NCI-H187 treated with DMSO at 0.1 percent for 48 hours (cell line): ENCODE measurements around the gene MYBPC1.
"Not testable (repeated sequence)": the region's sequence is repeated elsewhere in the genome, so short reads cannot be mapped to it uniquely, and the experiment has no call there.

ENCODE experiments used
- DNase-seq: peaks from one replicate; lab custom pipeline; 2025; lab: John Stamatoyannopoulos, UW

Gene MYBPC1

DNA sequence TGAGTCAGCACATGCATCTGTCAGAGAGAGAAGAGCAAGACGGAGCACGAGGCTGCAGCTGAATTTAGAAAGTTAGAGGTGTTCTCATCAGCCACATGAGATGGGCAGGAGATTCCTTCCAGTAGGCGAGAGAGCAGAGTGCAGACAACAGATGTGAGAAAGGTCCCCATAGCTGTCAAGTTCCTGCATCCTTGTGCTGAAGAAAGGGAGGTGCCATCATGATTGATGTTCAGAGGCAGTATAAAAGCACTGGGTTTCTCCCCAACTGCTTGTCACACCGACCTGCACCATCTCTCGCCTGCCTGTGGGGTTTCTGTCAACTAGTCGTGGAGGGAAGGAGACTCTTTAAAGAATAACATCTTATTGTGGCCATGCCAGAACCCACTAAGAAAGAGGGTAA is at the start of gene MYBPC1:
Gene MYBPC1, plus strand, starts transcription at position 272 of the 400 bp plus-strand sequence. Its CDS starts 100 bp downstream, at position 372.
- DNase-seq: no peak

GRCh38 chr12:101551362-101552114 is 43.2 kb upstream of the MYBPC1 start:
- DNase-seq: no peak

GRCh38 chr12:101552277-101552676 is 42.5 kb upstream of the MYBPC1 start:
- DNase-seq: no peak

GRCh38 chr12:101557094-101557493 is 37.7 kb upstream of the MYBPC1 start:
- DNase-seq: no peak

GRCh38 chr12:101558726-101559125 is 36.0 kb upstream of the MYBPC1 start:
- not testable (repeated sequence) for DNase-seq

DNA sequence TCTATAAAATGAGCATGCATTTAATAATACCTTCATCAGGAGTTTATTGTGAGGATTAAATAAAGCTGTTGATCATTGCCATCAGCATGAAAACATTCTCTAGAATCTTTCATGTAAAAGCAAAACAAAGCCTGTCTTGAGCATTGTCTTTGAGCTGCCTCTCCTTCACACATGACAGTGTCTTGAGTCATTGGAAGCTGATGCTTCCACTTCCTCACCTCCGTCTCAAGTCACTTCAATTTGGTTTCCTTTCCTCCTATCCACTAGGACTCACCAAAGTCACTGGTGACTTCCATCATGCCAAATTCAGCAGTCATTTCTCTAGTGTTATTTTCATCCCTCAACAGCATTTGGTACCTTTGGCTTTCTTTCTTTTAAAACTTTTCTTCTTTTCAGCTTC is 31.6 kb upstream of the MYBPC1 start:
- no peak for DNase-seq

- DNase-seq: no peak
Measured at GRCh38 chr12:101564912-101565311, 29.9 kb upstream of the MYBPC1 start.

DNA sequence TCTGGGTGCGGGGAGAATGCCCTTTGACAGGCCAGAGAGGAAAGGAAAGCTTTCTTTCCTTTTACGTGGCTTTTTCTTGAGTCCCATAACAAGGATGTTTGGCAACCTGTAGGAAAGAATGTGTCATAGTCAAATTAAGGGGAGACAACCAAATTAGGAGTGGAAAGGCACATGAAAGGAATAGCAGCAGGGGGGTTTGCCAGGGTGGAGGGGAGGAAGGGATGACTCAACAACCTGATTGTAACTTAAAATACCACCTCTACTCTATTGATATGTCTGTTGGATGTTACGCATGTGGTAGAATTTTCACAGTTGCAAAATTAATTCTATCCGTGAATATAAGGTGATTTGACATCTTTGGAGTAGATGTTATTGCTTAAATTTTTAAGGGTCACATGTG is 28.5 kb upstream of the MYBPC1 start:
- DNase-seq: no peak

GRCh38 chr12:101567918-101568317 is 26.9 kb upstream of the MYBPC1 start:
- DNase-seq: peak; percentile 97

GRCh38 chr12:101570047-101570446 is 24.7 kb upstream of the MYBPC1 start:
- peak; percentile 26 for DNase-seq

GRCh38 chr12:101571105-101571504 is 23.7 kb upstream of the MYBPC1 start:
- no peak for DNase-seq

DNA sequence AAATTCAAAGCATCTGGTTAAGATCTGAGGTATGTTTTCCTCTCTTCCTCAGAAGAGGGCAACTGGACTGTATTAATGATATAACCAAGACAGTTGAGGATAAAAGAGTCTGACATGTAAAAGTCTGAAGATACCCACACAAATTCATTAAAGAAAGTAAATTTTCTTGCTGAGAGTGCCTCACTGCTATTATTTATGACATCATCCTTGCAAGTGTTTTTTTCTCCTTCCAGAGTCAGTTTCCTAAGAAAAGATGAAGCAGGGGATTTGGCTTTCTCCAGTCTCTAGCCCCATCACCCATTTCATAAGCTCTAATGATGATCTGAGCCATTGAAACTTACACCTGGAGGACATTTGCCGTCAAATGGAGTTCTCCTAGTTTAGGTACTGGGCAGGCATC is 21.0 kb upstream of the MYBPC1 start:
- DNase-seq: no peak

- no peak for DNase-seq
Measured at GRCh38 chr12:101578417-101578816, 16.4 kb upstream of the MYBPC1 start.

- no peak for DNase-seq
Measured at GRCh38 chr12:101581190-101581589, 13.6 kb upstream of the MYBPC1 start.

GRCh38 chr12:101582937-101583336 is 11.8 kb upstream of the MYBPC1 start:
- DNase-seq: no peak

GRCh38 chr12:101590383-101590782 is 4.4 kb upstream of the MYBPC1 start:
- DNase-seq: no peak

- no peak for DNase-seq
Measured at GRCh38 chr12:101591781-101592180, 3.0 kb upstream of the MYBPC1 start.

- DNase-seq: no peak
Measured at GRCh38 chr12:101592448-101592847, 2.3 kb upstream of the MYBPC1 start.

DNA sequence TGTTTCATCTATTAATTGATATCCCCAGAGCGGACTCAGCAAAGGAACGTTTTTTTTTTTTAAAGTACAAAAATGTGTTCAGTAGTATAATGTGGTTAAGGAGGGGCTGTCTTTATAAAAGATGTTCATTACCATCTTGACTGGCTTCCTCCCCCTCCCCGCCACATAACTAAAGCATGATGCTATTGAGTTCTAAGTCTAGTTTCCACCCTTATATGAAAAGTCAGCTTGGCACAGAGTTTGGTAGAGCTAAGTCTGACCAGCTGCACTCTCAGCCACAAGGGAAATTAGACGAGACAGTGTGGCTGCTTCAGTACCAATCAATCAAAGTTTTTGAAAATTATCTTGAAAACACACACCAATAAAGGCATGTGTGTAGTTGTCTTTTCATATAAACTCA is 1.9 kb upstream of the MYBPC1 start:
- no peak for DNase-seq

- DNase-seq: no peak
Measured at GRCh38 chr12:101596172-101596571, 1.4 kb downstream of the MYBPC1 start.

DNA sequence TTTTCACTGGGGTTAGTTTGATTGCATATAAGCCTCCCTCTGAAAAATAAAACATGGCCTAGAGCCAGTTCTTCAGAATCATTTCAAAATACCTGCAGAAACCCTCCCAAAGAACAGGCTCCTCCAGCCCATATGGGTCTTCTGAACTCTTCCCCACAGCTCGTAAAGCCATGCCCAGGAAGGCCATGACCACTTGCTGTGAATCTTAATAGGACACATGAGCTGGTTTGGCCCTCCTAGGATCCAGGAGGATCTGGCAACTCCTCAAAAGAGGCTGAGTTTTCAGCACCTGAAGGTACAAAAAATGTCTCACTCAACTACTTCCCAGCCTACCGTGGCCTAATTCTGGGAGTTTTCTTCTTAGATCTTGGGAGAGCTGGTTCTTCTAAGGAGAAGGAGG is 2.4 kb downstream of the MYBPC1 start:
- no peak for DNase-seq

DNA sequence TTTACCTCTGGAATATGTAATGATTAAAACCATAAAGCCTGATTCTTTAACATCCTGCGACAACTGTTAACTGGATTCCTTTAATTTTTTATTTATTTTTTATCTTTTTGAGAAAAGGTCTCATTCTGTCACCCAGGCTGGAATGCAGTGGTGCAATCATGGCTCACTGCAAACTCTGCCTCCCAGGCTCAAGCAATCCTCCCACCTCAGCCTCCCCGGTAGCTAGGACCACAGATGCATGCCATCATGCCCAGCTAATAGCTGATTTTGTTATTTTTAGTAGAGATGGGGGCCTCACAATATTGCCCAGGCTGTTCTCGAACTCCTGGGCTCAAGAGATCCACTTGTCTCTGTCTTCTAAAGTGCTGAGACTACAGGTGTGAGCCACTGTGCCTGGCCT is 3.7 kb downstream of the MYBPC1 start:
- no peak for DNase-seq

DNA sequence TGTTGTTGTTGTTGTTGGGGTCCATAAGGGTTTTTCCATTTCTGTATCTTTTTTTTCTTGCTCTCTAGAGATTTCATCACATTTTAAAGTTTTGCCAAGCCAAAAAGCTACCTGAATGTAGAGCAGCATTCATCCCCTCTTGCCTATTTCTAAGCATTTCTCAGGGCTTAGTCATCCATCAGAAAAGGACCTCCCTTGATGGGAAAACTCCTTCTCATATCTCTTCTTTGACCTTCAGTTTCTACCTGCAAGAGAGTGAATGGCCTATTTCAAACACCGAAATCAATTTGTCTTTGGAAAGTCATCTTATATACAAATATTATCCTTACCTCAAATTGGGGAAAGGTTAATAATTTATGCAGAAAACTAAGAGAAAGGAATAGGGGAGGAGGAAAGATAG is 4.5 kb downstream of the MYBPC1 start:
- no peak for DNase-seq

- no peak for DNase-seq
Measured at GRCh38 chr12:101599771-101600484, 5.2 kb downstream of the MYBPC1 start.
